B cell (primary cell): ENCODE measurements around the gene TRAF3.

ENCODE experiments used
- CTCF ChIP-seq: fragments of 200-600 bp; IDR thresholded peaks from one replicate; pipeline ENCODE4 v1.8.0; 2022; ENCODE audit warnings: antibody characterized with exemption, mild to moderate bottlenecking
- EZH2 ChIP-seq: IDR thresholded peaks from 2 replicates; pipeline ENCODE4 v1.6.1; 2012; ENCODE audit warnings: borderline replicate concordance, low read depth, mild to moderate bottlenecking, moderate library complexity, low read length; ENCODE audit not compliant: insufficient read depth, poor library complexity, severe bottlenecking

- TF ChIP-seq CTCF = no peak
- TF ChIP-seq EZH2 = no peak
These were observed 139.8 kb downstream of the TRAF3 start for GRCh38 chr14:102917056-102917385.
